Neutrophil (primary cell): ENCODE data around the gene DSCAML1.

Experiments used
- H3K27ac ChIP-seq: fragments of 200-600 bp; sonication (generic); 2 replicates; pipeline ENCODE4 v1.5.1; 2016; ENCODE audit warnings: mild to moderate bottlenecking, moderate library complexity
- H3K27me3 ChIP-seq: fragments of 200-600 bp; sonication (generic); 2 replicates; pipeline ENCODE4 v1.6.0; 2016; ENCODE audit warnings: mild to moderate bottlenecking
- H3K36me3 ChIP-seq: fragments of 200-600 bp; sonication (generic); 2 replicates; pipeline ENCODE4 v1.5.1; 2017
- H3K4me1 ChIP-seq, 2 experiments: fragments of 200-600 bp in 1 of 2; sonication (generic) in 1 of 2; 1 replicate in 1 of 2; 2 replicates in 1 of 2; pipeline versions ENCODE4 v1.5.1 to v1.6.1; 2013 to 2016; ENCODE audit warnings: low read depth in 1 of 2, low read length in 1 of 2, mild to moderate bottlenecking in 1 of 2, moderate library complexity in 1 of 2; ENCODE audit not compliant: control insufficient read depth in 1 of 2, insufficient read depth in 1 of 2
- H3K4me3 ChIP-seq, 2 experiments: fragments of 200-600 bp in 1 of 2; sonication (generic) in 1 of 2; 1 replicate in 1 of 2; 2 replicates in 1 of 2; pipeline ENCODE4 v1.5.1; 2013 to 2016; ENCODE audit warnings: low read depth in 1 of 2, low read length in 1 of 2, mild to moderate bottlenecking in 1 of 2, moderate library complexity in 1 of 2
- H3K9me3 ChIP-seq: fragments of 200-600 bp; sonication (generic); 2 replicates; pipeline ENCODE4 v1.5.1; 2016
- TF ChIP-seq, protein P1 (sequence below): fragments of 200-600 bp; sonication (generic); IDR thresholded peaks from 2 replicates; pipeline ENCODE4 v1.5.1; 2016; ENCODE audit warnings: antibody characterized with exemption

Gene DSCAML1

GRCh38 chr11:117559698-117560097 lies 237.3 kb downstream of the DSCAML1 start:
- Histone ChIP-seq H3K36me3 (no peaks in the 10 kb centered on the region), H3K4me1 (no peaks in the 10 kb centered on the region)

DNA sequence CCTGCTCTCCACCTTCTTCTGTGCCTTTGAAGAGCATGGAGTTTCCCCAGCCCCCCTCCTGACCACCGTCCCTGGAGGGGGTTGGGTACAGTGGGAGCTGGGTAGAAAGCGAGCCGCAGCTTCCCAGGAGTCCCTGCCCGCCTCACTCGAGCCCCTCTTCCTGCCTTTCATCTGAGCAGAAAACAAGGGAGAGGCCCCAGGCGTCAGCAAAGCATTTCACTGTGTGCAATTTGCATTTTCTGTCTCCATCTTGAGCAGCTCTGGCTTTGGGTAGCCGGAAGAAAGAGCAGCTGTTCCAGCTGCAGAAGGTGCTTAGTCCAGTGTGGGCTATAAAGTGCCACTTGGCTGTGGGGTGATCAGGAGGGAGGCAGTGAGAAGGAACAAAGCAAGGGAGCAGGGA lies 239.7 kb downstream of the DSCAML1 start:
- Histone ChIP-seq H3K4me1 (no peaks in the 10 kb centered on the region), H3K9me3 (no peaks in the 10 kb centered on the region), H3K4me3 (no peak overlapping the region), H3K27ac (no peak overlapping the region), H3K36me3 (no peaks in the 10 kb centered on the region), H3K27me3 (peaks cover 39% of the 10 kb centered on the region)
- TF ChIP-seq, protein P1, sequence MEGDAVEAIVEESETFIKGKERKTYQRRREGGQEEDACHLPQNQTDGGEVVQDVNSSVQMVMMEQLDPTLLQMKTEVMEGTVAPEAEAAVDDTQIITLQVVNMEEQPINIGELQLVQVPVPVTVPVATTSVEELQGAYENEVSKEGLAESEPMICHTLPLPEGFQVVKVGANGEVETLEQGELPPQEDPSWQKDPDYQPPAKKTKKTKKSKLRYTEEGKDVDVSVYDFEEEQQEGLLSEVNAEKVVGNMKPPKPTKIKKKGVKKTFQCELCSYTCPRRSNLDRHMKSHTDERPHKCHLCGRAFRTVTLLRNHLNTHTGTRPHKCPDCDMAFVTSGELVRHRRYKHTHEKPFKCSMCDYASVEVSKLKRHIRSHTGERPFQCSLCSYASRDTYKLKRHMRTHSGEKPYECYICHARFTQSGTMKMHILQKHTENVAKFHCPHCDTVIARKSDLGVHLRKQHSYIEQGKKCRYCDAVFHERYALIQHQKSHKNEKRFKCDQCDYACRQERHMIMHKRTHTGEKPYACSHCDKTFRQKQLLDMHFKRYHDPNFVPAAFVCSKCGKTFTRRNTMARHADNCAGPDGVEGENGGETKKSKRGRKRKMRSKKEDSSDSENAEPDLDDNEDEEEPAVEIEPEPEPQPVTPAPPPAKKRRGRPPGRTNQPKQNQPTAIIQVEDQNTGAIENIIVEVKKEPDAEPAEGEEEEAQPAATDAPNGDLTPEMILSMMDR, result no peak

More at GRCh38 chr11:117559698-117560097, 237.3 kb downstream of the DSCAML1 start:
- H3K27me3 ChIP-seq, result peaks cover 35% of the 10 kb centered on the region
- no peak overlapping the region for H3K4me3 ChIP-seq
- no peak overlapping the region for H3K27ac ChIP-seq
- TF ChIP-seq, protein P1, result no peak
- H3K9me3 ChIP-seq, result no peaks in the 10 kb centered on the region

- no peak overlapping the region for H3K27ac ChIP-seq
- H3K4me1 ChIP-seq, result no peaks in the 10 kb centered on the region
- H3K9me3 ChIP-seq, result no peaks in the 10 kb centered on the region
- TF ChIP-seq, protein P1, result no peak
- H3K27me3 ChIP-seq, result peaks cover 27% of the 10 kb centered on the region
- H3K4me3 ChIP-seq, result no peak overlapping the region
- H3K36me3 ChIP-seq, result no peaks in the 10 kb centered on the region
Observed at GRCh38 chr11:117554601-117555333, 242.2 kb downstream of the DSCAML1 start.

- TF ChIP-seq, protein P1, result no peak
- peaks cover 15% of the 10 kb centered on the region for H3K27me3 ChIP-seq
- H3K36me3 ChIP-seq, result no peaks in the 10 kb centered on the region
- no peaks in the 10 kb centered on the region for H3K9me3 ChIP-seq
- no peak overlapping the region for H3K27ac ChIP-seq
- H3K4me1 ChIP-seq, result no peaks in the 10 kb centered on the region
- no peak overlapping the region for H3K4me3 ChIP-seq
Observed at GRCh38 chr11:117552626-117553025, 244.4 kb downstream of the DSCAML1 start.

GRCh38 chr11:117551761-117552343 lies 245.2 kb downstream of the DSCAML1 start:
- Histone ChIP-seq H3K27ac (no peak overlapping the region), H3K9me3 (no peaks in the 10 kb centered on the region), H3K27me3 (peaks cover 8% of the 10 kb centered on the region), H3K4me1 (no peaks in the 10 kb centered on the region), H3K36me3 (no peaks in the 10 kb centered on the region), H3K4me3 (no peak overlapping the region)
- TF ChIP-seq, protein P1, result no peak
